Activated naive CD4-positive, alpha-beta T cell treated with anti-CD3 and anti-CD28 coated beads, Interleukin-2, amount 10 ng/mL, durations not matched to agents 5 hours and 36 hours (primary cell): ENCODE data around the gene TUBA3E. TPM values are rescaled to one million over a fixed set of nuclear protein-coding genes. Genes with fewer than 3 reads are reported as not detected.

Source experiments
- total RNA-seq, 2 experiments: library from RNA; stranded (reverse); gene quantifications; one replicate each; pipeline ENCODE4 v1.2.3, GENCODE V29; 2021

Gene TUBA3E
- total RNA-seq = not detected

GRCh38 chr2:130198343-130198742 is at the start of gene TUBA3E:
Gene TUBA3E (minus strand): TSS chr2:130198439. CDS start chr2:130198360, 79 bp downstream.

DNA sequence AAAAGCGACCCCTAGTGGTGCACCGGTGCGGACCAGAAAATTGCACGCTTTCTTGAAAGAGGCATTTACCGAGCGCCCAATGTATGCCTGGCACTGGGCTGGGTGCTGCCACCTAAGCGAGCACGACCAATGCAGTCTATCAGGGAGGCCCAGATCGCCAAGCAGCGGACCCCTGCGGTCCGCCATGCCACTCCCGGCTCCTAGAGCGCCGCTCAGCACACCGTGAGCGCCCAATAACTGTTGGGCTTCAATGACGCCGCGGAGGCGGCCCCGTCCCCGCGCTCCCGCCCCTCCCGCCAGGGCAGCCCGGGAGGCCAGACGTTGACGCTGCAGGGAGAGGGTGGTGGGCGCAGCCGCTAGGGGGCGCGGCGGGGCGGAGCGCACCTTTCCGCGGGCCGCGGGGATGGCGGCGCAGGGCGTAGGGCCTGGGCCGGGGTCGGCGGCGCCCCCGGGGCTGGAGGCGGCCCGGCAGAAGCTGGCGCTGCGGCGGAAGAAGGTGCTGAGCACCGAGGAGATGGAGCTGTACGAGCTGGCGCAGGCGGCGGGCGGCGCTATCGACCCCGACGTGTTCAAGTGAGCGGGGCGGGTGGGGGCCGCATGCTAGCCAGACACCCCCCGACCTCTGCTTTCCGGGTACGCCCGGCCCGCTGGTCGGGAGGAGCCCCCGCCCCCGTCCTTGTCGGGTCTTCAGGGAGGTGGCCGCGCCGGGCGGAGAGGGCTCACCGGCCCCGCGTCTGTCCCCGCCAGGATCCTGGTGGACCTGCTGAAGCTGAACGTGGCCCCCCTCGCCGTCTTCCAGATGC is 16.2 kb downstream of the TUBA3E start, which contains the start of gene MZT2B:
MZT2B (plus strand) TSS at position 383 of the 803 bp plus-strand sequence; CDS start at position 404, 21 bp downstream.

GRCh38 chr2:130181325-130181879 is 16.8 kb downstream of the TUBA3E start, which contains the start of gene SMPD4:
Gene SMPD4 (minus strand): TSS chr2:130181602. CDS start chr2:130176592, 5,010 bp downstream.

DNA sequence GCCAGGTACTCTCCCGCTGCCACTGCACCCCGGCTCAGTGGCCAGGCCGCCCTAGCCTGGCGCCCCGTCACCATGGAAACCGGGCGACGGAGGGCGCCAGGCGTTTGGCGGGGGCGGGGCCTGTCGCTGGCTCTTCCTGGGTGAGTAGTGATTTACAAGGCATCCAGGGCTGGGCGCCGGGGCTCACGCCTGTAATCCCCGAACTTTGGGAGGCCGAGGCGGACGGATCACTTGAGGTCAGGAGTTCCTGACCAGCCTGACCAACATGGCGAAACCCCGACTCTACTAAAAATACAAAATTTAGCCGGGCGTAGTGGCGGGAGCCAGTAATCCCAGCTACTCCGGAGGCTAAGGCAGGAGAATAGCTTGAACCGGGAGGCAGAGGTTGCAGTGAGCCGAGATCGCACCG is 53.2 kb downstream of the TUBA3E start, which contains the start of gene CCDC74B:
CCDC74B (minus strand) TSS at position 107 of the 409 bp plus-strand sequence. CDS start 116 bp downstream, outside the sequence.

Other genes starting within 250 kb of the TUBA3E start
- gene RAB6C, start 218.8 kb downstream of the TUBA3E start, total RNA-seq = not detected
- gene POTEF, start 69.2 kb downstream of the TUBA3E start, total RNA-seq = not detected
- gene CCDC74B, start 53.3 kb downstream of the TUBA3E start, total RNA-seq = under 1 TPM; 0.71 to 0.77 TPM
- gene SMPD4, start 16.8 kb downstream of the TUBA3E start, total RNA-seq = 10 to 100 TPM; 53.7 to 53.9 TPM
- 100 to 1,000 TPM; 429 to 447 TPM for gene MZT2B, start 16.2 kb downstream of the TUBA3E start, total RNA-seq
- gene IMP4, start 144.5 kb upstream of the TUBA3E start, total RNA-seq = 10 to 100 TPM; 58.8 to 62.2 TPM
- gene PTPN18, start 157.6 kb upstream of the TUBA3E start, total RNA-seq = 10 to 100 TPM; 94.7 to 95.3 TPM